ENCODE data around the gene CBX7. TPM values are rescaled to one million over a fixed set of nuclear protein-coding genes. Genes with fewer than 3 reads are reported as not detected.

The CBX7 gene
- total and polyA plus RNA-seq, 2 donors (not counting 3 experiments of a cell fraction or from before 2014, with no cell fraction given) = 3.4 to 7.1 TPM

GRCh38 chr22:39136317-39136716, 16.2 kb downstream of the CBX7 start:
- intact Hi-C loops (cut with micrococcal nuclease) (no loop called here), dilution Hi-C loops (cut with MboI; ENCODE audit: extremely low pct_ligation_motif_present, low sequenced_read_pairs) (no loop called here)
- no peaks in the 10 kb centered on the region for H3K4me1 ChIP-seq (ENCODE audit: control insufficient read depth, extremely low read depth, insufficient read depth, low read length)
- no peak overlapping the region for H3K27ac ChIP-seq (ENCODE audit: insufficient read depth, low read depth, low read length)
- H3K9me3 ChIP-seq (replicated peaks; ENCODE audit: control insufficient read depth, insufficient read depth, low read length) = no peaks in the 10 kb centered on the region
- H3K4me3 ChIP-seq (replicated peaks in 1 of 3; ENCODE audit: insufficient read depth in 1 of 3, low read depth in 1 of 3, low read length in 3 of 3) = no peak overlapping the region
- H4K20me1 ChIP-seq (replicated peaks; ENCODE audit: control insufficient read depth, extremely low read depth, insufficient read depth, low read length) = no peaks in the 10 kb centered on the region
- TF ChIP-seq EZH2 (IDR thresholded peaks at IDR 0.05; ENCODE audit: borderline replicate concordance, low read depth, low read length, severe bottlenecking) = no peak
- TF ChIP-seq JUN (IDR thresholded peaks at IDR 0.05; ENCODE audit: borderline replicate concordance, insufficient read depth, insufficient read length, low read depth) = no peak
- no peak for TF ChIP-seq CTCF (IDR thresholded peaks at IDR 0.05; ENCODE audit: extremely low read depth in 1 of 2, insufficient read depth in 1 of 2, low read depth in 1 of 2, low read length in 2 of 2)
- no peak for TF ChIP-seq FOS (IDR thresholded peaks at IDR 0.05; ENCODE audit: borderline replicate concordance, insufficient read depth, low read length)
- no peak for TF ChIP-seq MYC (IDR thresholded peaks at IDR 0.05; ENCODE audit: low read depth, low read length)
- no peak for TF ChIP-seq POLR2AphosphoS5 (IDR thresholded peaks at IDR 0.05; ENCODE audit: insufficient read depth, low read depth, low read length)
- TF ChIP-seq GATA2 (IDR thresholded peaks at IDR 0.05; ENCODE audit: insufficient read depth, insufficient read length, low read depth, low read length) = no peak
- TF ChIP-seq, protein P1, sequence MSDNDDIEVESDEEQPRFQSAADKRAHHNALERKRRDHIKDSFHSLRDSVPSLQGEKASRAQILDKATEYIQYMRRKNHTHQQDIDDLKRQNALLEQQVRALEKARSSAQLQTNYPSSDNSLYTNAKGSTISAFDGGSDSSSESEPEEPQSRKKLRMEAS (IDR thresholded peaks at IDR 0.05; ENCODE audit: insufficient read depth, insufficient read length) = no peak
- TF ChIP-seq POLR2A (IDR thresholded peaks at IDR 0.05; ENCODE audit: low read depth, low read length) = no peak
- H3K9me1 ChIP-seq (replicated peaks; ENCODE audit: control insufficient read depth, extremely low read depth, insufficient read depth, low read length) = no peaks in the 10 kb centered on the region
- no peak for FAIRE-seq
- ChIA-PET POLR2A (no interaction called here), CTCF (interaction anchor here (1.1 to 3.9 kb wide), 11 partner anchors 12 to 393 kb away, joined by 3 to 46 read pairs (median 6); partner anchors contain the start of genes CBX7 and RPL3)
- BruUV-seq (replicated peaks) = no TSS peak
- no peaks in the 10 kb centered on the region for H3K36me3 ChIP-seq (ENCODE audit: control insufficient read depth in 2 of 2, extremely low read depth in 1 of 2, insufficient read depth in 2 of 2, low read length in 2 of 2)
- DNase-seq (ENCODE audit: low read depth, low spot score) = no peak
- no peak overlapping the region for H3K4me2 ChIP-seq (ENCODE audit: insufficient read depth, low read length)
- H3K9ac ChIP-seq (replicated peaks; ENCODE audit: extremely low read depth, insufficient read depth, low read length) = no peak overlapping the region
- no peak overlapping the region for H2AFZ ChIP-seq (ENCODE audit: low read depth, low read length)
- H3K79me2 ChIP-seq (ENCODE audit: control insufficient read depth, insufficient read depth, low read length) = no peaks in the 10 kb centered on the region
- no peaks in the 10 kb centered on the region for H3K27me3 ChIP-seq (ENCODE audit: control insufficient read depth in 2 of 2, insufficient read depth in 2 of 2, low read length in 2 of 2)

Measured in endothelial cell of umbilical vein (primary cell).